Fibroblast of mammary gland (primary cell): ENCODE measurements around the gene UNC45B.

Source experiments
- DNase-seq: peaks from one replicate; pipeline ENCODE4 v3.0.0-alpha.2; 2010; ENCODE audit warnings: low read depth
- H3K4me3 ChIP-seq: 2 replicates; pipeline ENCODE4 v1.5.1; 2011; ENCODE audit warnings: low read depth, mild to moderate bottlenecking, low read length, moderate library complexity; ENCODE audit not compliant: control insufficient read depth
- CTCF ChIP-seq: conservative IDR thresholded peaks from 2 replicates; pipeline ENCODE4 v1.5.1; 2011; ENCODE audit warnings: low read depth, low read length, inconsistent platforms; ENCODE audit not compliant: control insufficient read depth, insufficient read depth

Gene UNC45B

GRCh38 chr17:35238821-35239220 lies 91.2 kb downstream of the UNC45B start:
- TF ChIP-seq CTCF = no peak
- no peak overlapping the region for H3K4me3 ChIP-seq

More at GRCh38 chr17:35238821-35239220, 91.2 kb downstream of the UNC45B start:
- DNase-seq = peak; percentile 80
